K562 (cell line): Measurements from ENCODE around the gene WDR20. TPM values are rescaled to one million over a fixed set of nuclear protein-coding genes. Genes with fewer than 3 reads are reported as not detected.

ENCODE experiments used
- ATAC-seq: fragments of 200-7000 bp; cut with Tn5 transposase; 3 replicates; pipeline ENCODE4 v1.9.1; 2020; ENCODE audit warnings: moderate library complexity
- BruUV-seq: library from RNA; stranded (reverse); fragments of 400-500 nt; replicated peaks from 2 replicates; lab custom pipeline; 2021; lab: Mats Ljungman, UMichigan
- CTCF ChIA-PET: fragments of 300-600 bp; formaldehyde crosslinking; extraction: SDS; loops from one replicate; lab custom pipeline; 2021; ENCODE audit warnings: low intra/inter-chr PET ratio; lab: Yijun Ruan, JAX
- POLR2A ChIA-PET: fragments of 300-600, 350-650 bp; sonication (Branson Sonifier 250); formaldehyde crosslinking; extraction: SDS; loops from one replicate; lab custom pipeline; 2021; ENCODE audit warnings: antibody characterized with exemption, inconsistent platforms; lab: Yijun Ruan, JAX
- DNase-seq, 4 experiments: peaks; one replicate each; pipeline versions ENCODE4 v3.0.0 to v3.0.0-alpha.2; 2011 to 2018; ENCODE audit warnings: low spot score in 3 of 4, mixed read lengths in 3 of 4; ENCODE audit errors: extremely low read depth in 1 of 4
- FAIRE-seq: peaks from 2 replicates; lab custom pipeline; 2011; peaks lifted over from hg19 to GRCh38; lab: Jason Lieb, UNC
- H2AFZ ChIP-seq: 2 replicates; pipeline ENCODE4 v1.6.0; 2011; ENCODE audit warnings: low read depth, low read length, control low read depth, inconsistent platforms
- H3K27ac ChIP-seq: fragments of 200-600 bp; 3 replicates; pipeline ENCODE4 v1.8.0; 2011; ENCODE audit warnings: low read depth, mild to moderate bottlenecking, control low read depth, inconsistent platforms, low read length, moderate library complexity, mixed read lengths; ENCODE audit errors: extremely low read depth
- H3K27me3 ChIP-seq, 2 experiments: fragments of 300-600 bp in 1 of 2; 2 replicates in 1 of 2; 3 replicates in 1 of 2; pipeline versions ENCODE4 v1.6.0 to v1.8.0; 2011; ENCODE audit warnings: inconsistent platforms in 2 of 2, low read length in 2 of 2, mild to moderate bottlenecking in 1 of 2, mixed read lengths in 1 of 2, moderate library complexity in 1 of 2; ENCODE audit not compliant: control insufficient read depth in 2 of 2, insufficient read depth in 2 of 2
- H3K36me3 ChIP-seq: fragments of 300-600 bp; 3 replicates; pipeline ENCODE4 v1.8.0; 2011; ENCODE audit warnings: mild to moderate bottlenecking, low read length, inconsistent platforms; ENCODE audit not compliant: control insufficient read depth, insufficient read depth
- H3K4me1 ChIP-seq, 2 experiments: fragments of 200-600 bp in 1 of 2; replicated peaks in 1 of 2; 2 replicates in 1 of 2; 3 replicates in 1 of 2; pipeline versions ENCODE4 v1.5.1 to v1.8.0; 2011; ENCODE audit warnings: inconsistent platforms in 2 of 2, low read length in 2 of 2, mild to moderate bottlenecking in 1 of 2, mixed read lengths in 1 of 2, moderate library complexity in 1 of 2; ENCODE audit not compliant: control insufficient read depth in 2 of 2, insufficient read depth in 2 of 2
- H3K4me2 ChIP-seq: 2 replicates; pipeline ENCODE4 v1.6.1; 2011; ENCODE audit warnings: low read length, control low read depth, inconsistent platforms, mixed read lengths; ENCODE audit not compliant: insufficient read depth
- H3K4me3 ChIP-seq: fragments of 200-600 bp; sonication (generic), shearing (Covaris generic); 2 replicates; pipeline ENCODE4 v1.5.1; 2016; ENCODE audit warnings: control low read depth, inconsistent platforms
- H3K79me2 ChIP-seq: fragments of 200-600 bp; 3 replicates; pipeline ENCODE4 v1.8.0; 2011; ENCODE audit warnings: low read length, inconsistent platforms; ENCODE audit not compliant: control insufficient read depth, insufficient read depth
- H3K9ac ChIP-seq, 2 experiments: 2 replicates each; pipeline versions ENCODE4 v1.6.0 to v1.6.1; 2011; ENCODE audit warnings: low read depth in 2 of 2, low read length in 2 of 2, control low read depth in 1 of 2, inconsistent platforms in 1 of 2, mild to moderate bottlenecking in 1 of 2, mixed read lengths in 1 of 2; ENCODE audit not compliant: insufficient read depth in 1 of 2
- H3K9me1 ChIP-seq: one replicate; pipeline ENCODE4 v1.6.0; 2011; ENCODE audit warnings: inconsistent platforms, mild to moderate bottlenecking, low read length, moderate library complexity; ENCODE audit not compliant: control insufficient read depth, insufficient read depth
- H3K9me3 ChIP-seq: replicated peaks from 2 replicates; pipeline ENCODE4 v1.5.1; 2011; ENCODE audit warnings: low read depth, low read length, inconsistent platforms; ENCODE audit not compliant: control insufficient read depth, insufficient read depth
- H4K20me1 ChIP-seq: replicated peaks from 2 replicates; pipeline ENCODE4 v1.6.1; 2011; ENCODE audit warnings: low read length, inconsistent platforms, mixed read lengths; ENCODE audit not compliant: control insufficient read depth, insufficient read depth
- PHB2 ChIP-seq: fragments of 450-650 bp; IDR thresholded peaks from 2 replicates; pipeline ENCODE4 v1.6.1; 2017; ENCODE audit warnings: low read depth
- RBM22 ChIP-seq: fragments of 200-400 bp; formaldehyde crosslinking; IDR thresholded peaks from 2 replicates; pipeline ENCODE4 v1.6.1; 2018; ENCODE audit warnings: low read length, low read depth; ENCODE audit not compliant: poor library complexity, severe bottlenecking
- THRA ChIP-seq: fragments of 450-650 bp; IDR thresholded peaks from 2 replicates; pipeline ENCODE4 v1.6.1; 2017; ENCODE audit warnings: mild to moderate bottlenecking, moderate library complexity
- ZNF253 ChIP-seq: fragments of 250-450 bp; sonication (Bioruptor Pico); conservative IDR thresholded peaks from 2 replicates; pipeline ENCODE4 v1.6.1; 2021; ENCODE audit warnings: mild to moderate bottlenecking
- ZNF324 ChIP-seq: fragments of 250-450 bp; sonication (Bioruptor Pico); IDR thresholded peaks from 2 replicates; pipeline ENCODE4 v1.4.0; 2020; ENCODE audit warnings: mild to moderate bottlenecking
- ZNF780A ChIP-seq: fragments of 250-450 bp; sonication (Bioruptor Pico); IDR thresholded peaks from 2 replicates; pipeline ENCODE4 v1.5.0; 2021; ENCODE audit warnings: mild to moderate bottlenecking
- WGBS: fragments of 100-300 bp; shearing (Covaris generic); methylation state at CpG from one replicate; pipeline ENCODE4 v1.1.6; 2016; ENCODE audit warnings: low coverage, mixed read lengths; ENCODE audit not compliant: insufficient coverage; ENCODE audit errors: missing lambda C conversion rate; 5-methylcytosine and 5-hydroxymethylcytosine counted together
- in situ Hi-C: fragments of 300-500 bp; cut with MboI; formaldehyde crosslinking; loops from 4 replicates; pipeline ENCODE4 v1.15.0; 2018; ENCODE audit warnings: inconsistent platforms, mixed read lengths
- intact Hi-C: fragments of 100-400 bp; cut with micrococcal nuclease; formaldehyde crosslinking; loops from 2 replicates; pipeline ENCODE4 v1.14.2; 2022
- polyA plus RNA-seq, 8 experiments: library from polyadenylated mRNA; depleted of rRNA in 4 of 8; stranded (reverse) in 5 of 8; unstranded in 3 of 8; fragments of >200 nt; fragmentation: Nextera tagmentation in 2 of 8; fragmentation: Illumina TruSeq in 1 of 8; extraction: Ambion mirVana in 2 of 8; extraction: Trizol in 1 of 8; gene quantifications; 2 replicates each; pipeline versions ENCODE4 v1.2.1 to v1.2.3, GENCODE V29; 2011 to 2014; ENCODE audit warnings: inconsistent platforms in 1 of 8, missing spikeins in 1 of 8
- total RNA-seq, 7 experiments: library from RNA; depleted of rRNA in 6 of 7; stranded (reverse); fragments of >200 nt in 6 of 7; fragmentation: Illumina TruSeq in 2 of 7; extraction: Trizol in 2 of 7; gene quantifications; 2 replicates each; pipeline versions ENCODE4 v1.2.1 to v1.2.3, GENCODE V29; 2011 to 2021; ENCODE audit warnings: low replicate concordance in 1 of 7
- TF ChIP-seq, protein P1 (sequence below): sonication (generic); formaldehyde crosslinking; IDR thresholded peaks from 2 replicates; pipeline ENCODE4 v1.8.0; 2022; ENCODE audit warnings: mild to moderate bottlenecking, low read depth, missing genetic modification reagents
- TF ChIP-seq, protein P2 (sequence below), 2 experiments: fragments of 450-650 bp in 1 of 2; sonication (generic) in 1 of 2; formaldehyde crosslinking; conservative IDR thresholded peaks; 2 replicates each; pipeline versions ENCODE4 v1.4.0 to v1.8.1; 2020 to 2022; ENCODE audit warnings: mild to moderate bottlenecking in 1 of 2, missing genetic modification reagents in 1 of 2

The WDR20 gene
- total and polyA plus RNA-seq, 9 of the 15 experiments (the other 6 are each of a cell fraction or from before 2014, with no cell fraction given): 7.0 to 15.3 (median 11.8) TPM

GRCh38 chr14:102222009-102222575, 82.4 kb downstream of the WDR20 start:
- Histone ChIP-seq H3K79me2 (no peaks in the 10 kb centered on the region), H3K9ac (no peak overlapping the region), H3K27me3 (no peaks in the 10 kb centered on the region), H3K4me3 (no peak overlapping the region), H3K9me1 (no peaks in the 10 kb centered on the region), H3K9me3 (no peaks in the 10 kb centered on the region), H2AFZ (no peak overlapping the region), H3K36me3 (0 out of 3 replicates have a peak, but pooled peaks cover 4% of the 10 kb centered on the region), H3K4me2 (no peak overlapping the region), H3K4me1 (peaks cover 0 to 9% of the 10 kb centered on the region in 2 experiments; a peak in 2 of 5 replicates), H3K27ac (no peak overlapping the region), H4K20me1 (no peaks in the 10 kb centered on the region)
- TF ChIP-seq ZNF253 (no peak), ZNF780A (CRISPR knock-in tag) (no peak), THRA (no peak), ZNF324 (CRISPR knock-in tag) (no peak), PHB2 (no peak), RBM22 (no peak)
- TF ChIP-seq, protein P1, sequence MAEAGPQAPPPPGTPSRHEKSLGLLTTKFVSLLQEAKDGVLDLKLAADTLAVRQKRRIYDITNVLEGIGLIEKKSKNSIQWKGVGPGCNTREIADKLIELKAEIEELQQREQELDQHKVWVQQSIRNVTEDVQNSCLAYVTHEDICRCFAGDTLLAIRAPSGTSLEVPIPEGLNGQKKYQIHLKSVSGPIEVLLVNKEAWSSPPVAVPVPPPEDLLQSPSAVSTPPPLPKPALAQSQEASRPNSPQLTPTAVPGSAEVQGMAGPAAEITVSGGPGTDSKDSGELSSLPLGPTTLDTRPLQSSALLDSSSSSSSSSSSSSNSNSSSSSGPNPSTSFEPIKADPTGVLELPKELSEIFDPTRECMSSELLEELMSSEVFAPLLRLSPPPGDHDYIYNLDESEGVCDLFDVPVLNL (CRISPR knock-in tag): no peak
- TF ChIP-seq, protein P2, sequence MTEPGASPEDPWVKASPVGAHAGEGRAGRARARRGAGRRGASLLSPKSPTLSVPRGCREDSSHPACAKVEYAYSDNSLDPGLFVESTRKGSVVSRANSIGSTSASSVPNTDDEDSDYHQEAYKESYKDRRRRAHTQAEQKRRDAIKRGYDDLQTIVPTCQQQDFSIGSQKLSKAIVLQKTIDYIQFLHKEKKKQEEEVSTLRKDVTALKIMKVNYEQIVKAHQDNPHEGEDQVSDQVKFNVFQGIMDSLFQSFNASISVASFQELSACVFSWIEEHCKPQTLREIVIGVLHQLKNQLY (CRISPR knock-in tag; conservative IDR thresholded peaks at IDR 0.05): no peak
- FAIRE-seq (no peak), DNase-seq (no peak), ATAC-seq (no peak)
- CTCF ChIA-PET: no interaction called here
- intact Hi-C loops (no loop called here), in situ Hi-C loops (no loop called here)
- WGBS: 88% methylated on average over 6 of the region's 13 CpGs
- BruUV-seq: no TSS peak
- POLR2A ChIA-PET: no interaction called here
